AG09309 (cell line): ENCODE measurements around the gene OR51E2.

Experiments
- DNase-seq: peaks from one replicate; pipeline ENCODE4 v3.0.0-alpha.2; 2010; ENCODE audit warnings: low read depth
- H3K4me3 ChIP-seq: 2 replicates; pipeline ENCODE4 v1.5.1; 2011; ENCODE audit warnings: mild to moderate bottlenecking, low read depth, low read length, moderate library complexity; ENCODE audit not compliant: control insufficient read depth
- CTCF ChIP-seq: IDR thresholded peaks from 2 replicates; pipeline ENCODE4 v1.5.1; 2011; ENCODE audit warnings: mild to moderate bottlenecking, low read depth, low read length, inconsistent platforms; ENCODE audit not compliant: insufficient read depth, control insufficient read depth; ENCODE audit errors: missing control alignments

OR51E2 gene

GRCh38 chr11:4665424-4665823 lies 32.2 kb downstream of the OR51E2 start:
- no peak for DNase-seq
- no peak for TF ChIP-seq CTCF
- H3K4me3 ChIP-seq = no peak overlapping the region

- no peak for TF ChIP-seq CTCF
- no peak for DNase-seq
- no peak overlapping the region for H3K4me3 ChIP-seq
Measured at GRCh38 chr11:4664786-4665185, 32.9 kb downstream of the OR51E2 start.

GRCh38 chr11:4664183-4664582 lies 33.5 kb downstream of the OR51E2 start:
- TF ChIP-seq CTCF = no peak
- DNase-seq = no peak
- no peak overlapping the region for H3K4me3 ChIP-seq

GRCh38 chr11:4662876-4663275 lies 34.8 kb downstream of the OR51E2 start:
- no peak for DNase-seq
- no peak for TF ChIP-seq CTCF
- H3K4me3 ChIP-seq = no peak overlapping the region

GRCh38 chr11:4658629-4659445 lies 38.8 kb downstream of the OR51E2 start:
- no peak for DNase-seq
- TF ChIP-seq CTCF = no peak

GRCh38 chr11:4654635-4655369 lies 42.9 kb downstream of the OR51E2 start:
- DNase-seq = no peak
- no peak for TF ChIP-seq CTCF
- H3K4me3 ChIP-seq = no peak overlapping the region

More at GRCh38 chr11:4658629-4659445, 38.8 kb downstream of the OR51E2 start:
- H3K4me3 ChIP-seq = no peak overlapping the region
